ENCODE data around the gene PLEKHA8.

GRCh38 chr7:30142710-30143109 is 114.5 kb downstream of the PLEKHA8 start:
- TF ChIP-seq CTCF (IDR thresholded peaks at IDR 0.05): no peak
- no peak for TF ChIP-seq EZH2 (IDR thresholded peaks at IDR 0.05)
